Upper lobe of left lung (tissue), 4 donors: ENCODE measurements around the gene HS6ST1.

ENCODE experiments used
- EP300 ChIP-seq, 4 donors: sonication (generic); formaldehyde crosslinking; IDR thresholded peaks; one replicate each; pipeline ENCODE4 v1.5.1; 2017; ENCODE audit warnings: antibody characterized with exemption in 4 of 4, control low read depth in 2 of 4
- POLR2A ChIP-seq, 4 donors: fragments of 450-650 bp; IDR thresholded peaks; one replicate each; pipeline ENCODE4 v1.5.1; 2016 to 2017; ENCODE audit warnings: antibody characterized with exemption in 4 of 4, mild to moderate bottlenecking in 2 of 4
- POLR2AphosphoS5 ChIP-seq, 2 donors: sonication (generic); formaldehyde crosslinking; IDR thresholded peaks; one replicate each; pipeline ENCODE4 v1.5.1; 2017; ENCODE audit warnings: antibody characterized with exemption in 2 of 2
- TF ChIP-seq, protein P1 (sequence below), 6 experiments: fragments of 450-650 bp in 4 of 6; fragments of 200-600 bp in 2 of 6; sonication (generic) in 2 of 6; IDR thresholded peaks; one replicate each; pipeline ENCODE4 v1.5.1; 2016 to 2019; ENCODE audit warnings: antibody characterized with exemption in 6 of 6

DNA sequence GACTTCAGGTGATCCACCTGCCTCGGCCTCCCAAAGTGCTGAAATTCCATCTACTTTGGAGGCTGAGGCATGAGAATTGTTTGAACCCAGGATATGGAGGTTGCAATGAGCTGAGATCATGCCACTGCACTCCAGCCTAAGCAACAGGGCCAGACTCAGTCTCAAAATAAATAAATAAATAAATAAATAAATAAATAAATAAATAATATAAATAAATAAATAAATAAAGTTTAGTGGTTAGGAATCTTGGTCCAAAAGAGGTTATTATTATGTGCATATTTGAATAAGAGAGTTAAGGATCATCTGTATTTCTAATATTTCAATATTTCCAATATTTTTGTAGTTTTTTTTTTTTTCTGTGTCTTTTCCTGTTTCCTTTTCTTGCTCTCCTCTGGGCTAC lies 90.8 kb downstream of the HS6ST1 start:
- TF ChIP-seq, protein P1, sequence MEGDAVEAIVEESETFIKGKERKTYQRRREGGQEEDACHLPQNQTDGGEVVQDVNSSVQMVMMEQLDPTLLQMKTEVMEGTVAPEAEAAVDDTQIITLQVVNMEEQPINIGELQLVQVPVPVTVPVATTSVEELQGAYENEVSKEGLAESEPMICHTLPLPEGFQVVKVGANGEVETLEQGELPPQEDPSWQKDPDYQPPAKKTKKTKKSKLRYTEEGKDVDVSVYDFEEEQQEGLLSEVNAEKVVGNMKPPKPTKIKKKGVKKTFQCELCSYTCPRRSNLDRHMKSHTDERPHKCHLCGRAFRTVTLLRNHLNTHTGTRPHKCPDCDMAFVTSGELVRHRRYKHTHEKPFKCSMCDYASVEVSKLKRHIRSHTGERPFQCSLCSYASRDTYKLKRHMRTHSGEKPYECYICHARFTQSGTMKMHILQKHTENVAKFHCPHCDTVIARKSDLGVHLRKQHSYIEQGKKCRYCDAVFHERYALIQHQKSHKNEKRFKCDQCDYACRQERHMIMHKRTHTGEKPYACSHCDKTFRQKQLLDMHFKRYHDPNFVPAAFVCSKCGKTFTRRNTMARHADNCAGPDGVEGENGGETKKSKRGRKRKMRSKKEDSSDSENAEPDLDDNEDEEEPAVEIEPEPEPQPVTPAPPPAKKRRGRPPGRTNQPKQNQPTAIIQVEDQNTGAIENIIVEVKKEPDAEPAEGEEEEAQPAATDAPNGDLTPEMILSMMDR (IDR thresholded peaks at IDR 0.05) = no peak
- TF ChIP-seq POLR2A (IDR thresholded peaks at IDR 0.05) (no peak), POLR2AphosphoS5 (IDR thresholded peaks at IDR 0.05) (no peak), EP300 (IDR thresholded peaks at IDR 0.05) (no peak)
